ENCODE data around the gene HIP1R. TPM values are rescaled to one million over a fixed set of nuclear protein-coding genes. Genes with fewer than 3 reads are reported as not detected.

HIP1R gene
- total RNA-seq, 1 experiment from 2014 or later: 36.7 TPM

- POLR2A ChIA-PET: interaction anchor here (0.9 kb wide), 1 partner anchor 16 kb away, joined by 3 read pairs; no protein-coding TSS in a partner anchor
- no TSS peak for BruUV-seq (replicated peaks)
- peaks cover 15% of the 10 kb centered on the region; the same call in 1 of the 2 replicates for H3K36me3 ChIP-seq (ENCODE audit: control insufficient read depth, insufficient read depth, low read length)
- peaks cover 96% of the 10 kb centered on the region for H3K4me1 ChIP-seq (ENCODE audit: control insufficient read depth, insufficient read depth, low read length)
- intact Hi-C loops (cut with micrococcal nuclease; ENCODE audit: unreplicated experiment) (no loop called here), in situ Hi-C loops (cut with HindIII; ENCODE audit: low pct_unique_long_range_greater_than_20kb, low sequenced_read_pairs) (no loop called here)
- H3K4me3 ChIP-seq (ENCODE audit: low read depth in 2 of 2, low read length in 2 of 2): peak overlapping the region in 1 of 2 experiments; percentile 30; a peak in 2 of 4 replicates
- ATAC-seq: peak; percentile 17; the same call in 1 of the 2 replicates
- no peaks in the 10 kb centered on the region for H3K9me3 ChIP-seq (ENCODE audit: control insufficient read depth, insufficient read depth, low read depth, low read length)
- no peaks in the 10 kb centered on the region for H3K27me3 ChIP-seq (ENCODE audit: control insufficient read depth, insufficient read depth, low read length)
- peak overlapping the region; percentile 100 for H3K27ac ChIP-seq (ENCODE audit: low read length)
- CTCF ChIA-PET: no interaction called here
- no peak for DNase-seq (ENCODE audit: low read depth, low spot score)
- TF ChIP-seq POLR2AphosphoS5 (IDR thresholded peaks at IDR 0.05; ENCODE audit: low read depth, low read length): no peak
- TF ChIP-seq TCF7L2 (IDR thresholded peaks at IDR 0.05; ENCODE audit: low read depth, low read length): peak; percentile 31; the same call in 1 of the 2 replicates
Measured at GRCh38 chr12:122871851-122872780, 36.9 kb downstream of the HIP1R start.

GRCh38 chr12:122872815-122873361 is 37.6 kb downstream of the HIP1R start:
- ChIA-PET POLR2A (interaction anchor here (0.9 kb wide), 1 partner anchor 15 kb away, joined by 3 read pairs; no protein-coding TSS in a partner anchor), CTCF (no interaction called here)
- H3K27ac ChIP-seq (ENCODE audit: low read length): peak overlapping the region; percentile 100
- TF ChIP-seq CTCF (IDR thresholded peaks at IDR 0.05) (no peak), REST (IDR thresholded peaks at IDR 0.05; ENCODE audit: insufficient read depth in 1 of 2, low read depth in 2 of 2, low read length in 1 of 2) (no peak), TCF7L2 (IDR thresholded peaks at IDR 0.05; ENCODE audit: low read depth, low read length) (no peak), SIN3A (IDR thresholded peaks at IDR 0.05; ENCODE audit: borderline replicate concordance, insufficient read depth, low read depth, low read length) (no peak), POLR2AphosphoS5 (IDR thresholded peaks at IDR 0.05; ENCODE audit: low read depth, low read length) (no peak)
- DNase-seq (ENCODE audit: low read depth, low spot score) (no peak), ATAC-seq (no peak)
- H3K4me1 ChIP-seq (ENCODE audit: control insufficient read depth, insufficient read depth, low read length): peaks cover 98% of the 10 kb centered on the region
- peaks cover 15% of the 10 kb centered on the region; the same call in 1 of the 2 replicates for H3K36me3 ChIP-seq (ENCODE audit: control insufficient read depth, insufficient read depth, low read length)
- in situ Hi-C loops (cut with HindIII; ENCODE audit: low pct_unique_long_range_greater_than_20kb, low sequenced_read_pairs): no loop called here
- BruUV-seq (replicated peaks): no TSS peak
- intact Hi-C loops (cut with micrococcal nuclease; ENCODE audit: unreplicated experiment): no loop called here
- H3K4me3 ChIP-seq (ENCODE audit: low read depth in 2 of 2, low read length in 2 of 2): no peak overlapping the region; a peak in 1 of 4 replicates
- no peaks in the 10 kb centered on the region for H3K9me3 ChIP-seq (ENCODE audit: control insufficient read depth, insufficient read depth, low read depth, low read length)
- H3K27me3 ChIP-seq (ENCODE audit: control insufficient read depth, insufficient read depth, low read length): no peaks in the 10 kb centered on the region
